Thyroid gland (tissue), 4 donors: ENCODE data around the gene ABCC8.

Experiments
- POLR2A ChIP-seq, 2 donors: fragments of 450-650 bp; IDR thresholded peaks; one replicate each; pipeline ENCODE4 v1.6.1; 2017; ENCODE audit warnings: antibody characterized with exemption in 2 of 2, mild to moderate bottlenecking in 2 of 2, moderate library complexity in 1 of 2
- TF ChIP-seq, protein P1 (sequence below), 6 experiments: fragments of 200-600 bp in 3 of 6; fragments of 450-650 bp in 3 of 6; sonication (generic) in 3 of 6; IDR thresholded peaks; one replicate each; pipeline ENCODE4 v1.5.1; 2016 to 2019; ENCODE audit warnings: antibody characterized with exemption in 6 of 6, mild to moderate bottlenecking in 2 of 6, inconsistent platforms in 1 of 6, moderate library complexity in 1 of 6

DNA sequence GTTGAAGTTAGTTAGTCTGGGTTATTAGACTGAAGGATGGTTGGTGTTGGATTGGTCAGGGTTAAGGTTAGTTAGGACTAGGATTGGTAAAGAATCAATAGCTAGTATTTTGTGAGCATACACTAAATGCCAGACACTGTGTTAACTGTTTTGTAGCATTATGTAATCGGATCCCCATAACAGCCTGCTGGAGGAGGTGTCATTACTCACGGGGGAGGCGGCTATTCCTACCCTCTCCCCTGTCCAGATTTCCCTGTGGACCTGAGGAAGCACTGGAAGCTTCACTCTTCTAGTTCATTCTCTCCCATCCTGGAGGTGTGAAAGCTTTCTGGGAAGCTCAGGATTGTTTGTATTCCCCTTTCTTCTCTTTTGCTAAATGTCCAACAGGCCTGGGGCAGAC is 47.7 kb downstream of the ABCC8 start:
- TF ChIP-seq, protein P1, sequence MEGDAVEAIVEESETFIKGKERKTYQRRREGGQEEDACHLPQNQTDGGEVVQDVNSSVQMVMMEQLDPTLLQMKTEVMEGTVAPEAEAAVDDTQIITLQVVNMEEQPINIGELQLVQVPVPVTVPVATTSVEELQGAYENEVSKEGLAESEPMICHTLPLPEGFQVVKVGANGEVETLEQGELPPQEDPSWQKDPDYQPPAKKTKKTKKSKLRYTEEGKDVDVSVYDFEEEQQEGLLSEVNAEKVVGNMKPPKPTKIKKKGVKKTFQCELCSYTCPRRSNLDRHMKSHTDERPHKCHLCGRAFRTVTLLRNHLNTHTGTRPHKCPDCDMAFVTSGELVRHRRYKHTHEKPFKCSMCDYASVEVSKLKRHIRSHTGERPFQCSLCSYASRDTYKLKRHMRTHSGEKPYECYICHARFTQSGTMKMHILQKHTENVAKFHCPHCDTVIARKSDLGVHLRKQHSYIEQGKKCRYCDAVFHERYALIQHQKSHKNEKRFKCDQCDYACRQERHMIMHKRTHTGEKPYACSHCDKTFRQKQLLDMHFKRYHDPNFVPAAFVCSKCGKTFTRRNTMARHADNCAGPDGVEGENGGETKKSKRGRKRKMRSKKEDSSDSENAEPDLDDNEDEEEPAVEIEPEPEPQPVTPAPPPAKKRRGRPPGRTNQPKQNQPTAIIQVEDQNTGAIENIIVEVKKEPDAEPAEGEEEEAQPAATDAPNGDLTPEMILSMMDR (IDR thresholded peaks at IDR 0.05) = no peak
- TF ChIP-seq POLR2A (IDR thresholded peaks at IDR 0.05) = no peak
